22Rv1 (cell line): ENCODE results near the gene FBRS.

Source experiments
- ZFX ChIP-seq: fragments of 450-650 bp; IDR thresholded peaks from 2 replicates; pipeline ENCODE4 v1.6.1; 2017; ENCODE audit warnings: antibody characterized with exemption, borderline replicate concordance
- TF ChIP-seq, protein P1 (sequence below): fragments of 450-650 bp; IDR thresholded peaks from 2 replicates; pipeline ENCODE4 v1.5.1; 2017; ENCODE audit warnings: mild to moderate bottlenecking

DNA sequence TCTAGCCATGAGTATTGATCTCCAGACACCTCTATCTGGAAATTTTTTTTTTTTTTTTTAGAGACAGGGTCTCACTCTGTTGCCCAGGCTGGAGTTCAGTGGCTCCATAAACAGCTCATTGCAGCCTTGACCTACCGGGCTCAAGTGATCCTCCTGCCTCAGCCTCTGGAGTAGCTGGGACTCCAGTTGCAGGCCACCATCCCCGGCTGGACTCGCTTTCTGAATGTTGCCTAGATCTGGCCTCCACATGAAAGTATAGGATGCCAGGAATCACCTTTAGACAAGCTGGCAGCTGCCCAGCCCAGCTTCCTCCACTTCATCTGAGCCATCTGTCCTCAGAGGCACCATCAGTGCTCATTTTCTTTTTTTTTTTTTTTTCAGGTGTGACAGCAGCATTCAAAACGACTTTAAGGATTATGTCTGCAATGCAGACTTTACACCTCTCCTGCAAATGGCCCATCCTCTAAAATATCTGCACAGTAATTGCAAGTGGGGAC lies 13.8 kb upstream of the FBRS start:
- TF ChIP-seq, protein P1, sequence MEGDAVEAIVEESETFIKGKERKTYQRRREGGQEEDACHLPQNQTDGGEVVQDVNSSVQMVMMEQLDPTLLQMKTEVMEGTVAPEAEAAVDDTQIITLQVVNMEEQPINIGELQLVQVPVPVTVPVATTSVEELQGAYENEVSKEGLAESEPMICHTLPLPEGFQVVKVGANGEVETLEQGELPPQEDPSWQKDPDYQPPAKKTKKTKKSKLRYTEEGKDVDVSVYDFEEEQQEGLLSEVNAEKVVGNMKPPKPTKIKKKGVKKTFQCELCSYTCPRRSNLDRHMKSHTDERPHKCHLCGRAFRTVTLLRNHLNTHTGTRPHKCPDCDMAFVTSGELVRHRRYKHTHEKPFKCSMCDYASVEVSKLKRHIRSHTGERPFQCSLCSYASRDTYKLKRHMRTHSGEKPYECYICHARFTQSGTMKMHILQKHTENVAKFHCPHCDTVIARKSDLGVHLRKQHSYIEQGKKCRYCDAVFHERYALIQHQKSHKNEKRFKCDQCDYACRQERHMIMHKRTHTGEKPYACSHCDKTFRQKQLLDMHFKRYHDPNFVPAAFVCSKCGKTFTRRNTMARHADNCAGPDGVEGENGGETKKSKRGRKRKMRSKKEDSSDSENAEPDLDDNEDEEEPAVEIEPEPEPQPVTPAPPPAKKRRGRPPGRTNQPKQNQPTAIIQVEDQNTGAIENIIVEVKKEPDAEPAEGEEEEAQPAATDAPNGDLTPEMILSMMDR: no peak
- TF ChIP-seq ZFX: no peak
